Right ventricle myocardium inferior (tissue), 1 donor: ENCODE results near the gene RPTOR. TPM values are rescaled to one million over a fixed set of nuclear protein-coding genes. Genes with fewer than 3 reads are reported as not detected.

Experiments
- ATAC-seq: fragments of 200-7000 bp; cut with Tn5 transposase; one replicate; pipeline ENCODE4 v1.9.1; 2020; ENCODE audit warnings: mild to moderate bottlenecking, moderate library complexity
- DNase-seq: peaks from one replicate; pipeline ENCODE4 v3.0.0; 2021; ENCODE audit errors: missing footprints
- intact Hi-C: fragments of 100-400 bp; cut with DNase I; formaldehyde crosslinking; loops from one replicate; pipeline ENCODE4 v1.11.0; 2022
- total RNA-seq: library from RNA; stranded (reverse); fragmentation: NEBNext Ultra II Directional; extraction: Animal tissue kit (Norgen Biotek cat#: 25700); gene quantifications from one replicate; pipeline ENCODE4 v1.2.1, GENCODE V29; 2021
- donor health status: DM: no; HTN: yes; CAD: no; lungs with severe emphysema.

Gene RPTOR
- total RNA-seq, 1 donor from 2014 or later = 18.8 TPM

- intact Hi-C loops = no loop called here
- ATAC-seq (no peak), DNase-seq (no peak)
These were observed 459.3 kb downstream of the RPTOR start for GRCh38 chr17:81003711-81004475.

- no peak for ATAC-seq
- intact Hi-C loops = no loop called here
These were observed 462.3 kb downstream of the RPTOR start for GRCh38 chr17:81006891-81007290.

GRCh38 chr17:81008140-81008539 lies 463.5 kb downstream of the RPTOR start:
- intact Hi-C loops = no loop called here
- no peak for DNase-seq
- ATAC-seq = no peak

More at GRCh38 chr17:81006891-81007290, 462.3 kb downstream of the RPTOR start:
- no peak for DNase-seq

- no peak for ATAC-seq
- intact Hi-C loops = no loop called here
- no peak for DNase-seq
These were observed 464.5 kb downstream of the RPTOR start for GRCh38 chr17:81009136-81009535.

- ATAC-seq (no peak), DNase-seq (no peak)
- intact Hi-C loops = no loop called here
These were observed 466.3 kb downstream of the RPTOR start for GRCh38 chr17:81010935-81011334.

GRCh38 chr17:81011951-81012350 lies 467.3 kb downstream of the RPTOR start:
- DNase-seq = no peak
- intact Hi-C loops = no loop called here
- no peak for ATAC-seq

- DNase-seq (no peak), ATAC-seq (no peak)
- intact Hi-C loops = no loop called here
These were observed 468.2 kb downstream of the RPTOR start for GRCh38 chr17:81012574-81013447.

GRCh38 chr17:81013642-81014041 lies 469.0 kb downstream of the RPTOR start:
- no peak for ATAC-seq
- intact Hi-C loops = no loop called here
- no peak for DNase-seq

- DNase-seq = no peak
- intact Hi-C loops = no loop called here
- ATAC-seq = no peak
These were observed 470.5 kb downstream of the RPTOR start for GRCh38 chr17:81015136-81015535.

Other genes with a start within 250 kb of the RPTOR start
- gene ENDOV, start 129.7 kb upstream of the RPTOR start, total RNA-seq = 10.7 TPM
- not detected for gene NPTX1, start 68.2 kb upstream of the RPTOR start, total RNA-seq